GM23248 (cell line): ENCODE measurements around the gene INPP5A.

Experiments
- EZH2 ChIP-seq: fragments of 200-600 bp; sonication (generic); IDR thresholded peaks from 2 replicates; pipeline ENCODE4 v1.6.1; 2018; ENCODE audit warnings: antibody characterized with exemption, mild to moderate bottlenecking; ENCODE audit not compliant: insufficient read depth, poor library complexity, severe bottlenecking
- EZH2phosphoT487 ChIP-seq: fragments of 200-600 bp; sonication (generic); IDR thresholded peaks from 2 replicates; pipeline ENCODE4 v1.6.1; 2018; ENCODE audit warnings: antibody characterized with exemption, moderate library complexity, mild to moderate bottlenecking, low read depth; ENCODE audit not compliant: insufficient read depth

DNA sequence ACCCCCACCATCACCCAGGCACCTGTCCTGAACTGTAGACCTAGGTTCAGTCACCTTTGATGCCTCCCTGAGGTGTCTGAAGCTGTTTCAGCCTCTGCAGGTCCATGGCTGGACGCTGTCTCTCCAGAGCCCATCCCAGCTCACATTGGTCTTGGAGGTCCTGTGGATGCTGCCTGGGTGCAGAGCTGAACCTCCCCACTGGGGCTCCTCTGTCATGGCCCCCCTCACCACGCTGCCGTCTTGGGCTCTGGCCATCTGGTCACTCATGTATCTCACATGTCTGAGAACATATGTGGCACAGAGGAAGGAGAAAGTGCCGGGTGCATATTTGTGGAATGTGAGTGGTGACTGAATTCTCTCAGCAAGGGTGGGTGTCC lies 139.5 kb downstream of the INPP5A start:
- no peak for TF ChIP-seq EZH2
- no peak for TF ChIP-seq EZH2phosphoT487
